Stimulated activated effector memory CD8-positive, alpha-beta T cell treated with anti-CD3 and anti-CD28 coated beads, Interleukin-12 subunit alpha, Interleukin-12 subunit beta, amount 100 ng/mL, for 72 hours (primary cell): ENCODE measurements around the gene FEN1.
A peak's percentile ranks its signal among the peaks of the same experiment; 100 is the strongest.

Experiments used
- ATAC-seq: fragments of 150-1000 bp; cut with Tn5 transposase; 2 replicates; pipeline ENCODE4 v1.10.0; 2021
- DNase-seq, 2 donors: peaks; one replicate each; pipeline ENCODE4 v3.0.0; 2021 to 2022; ENCODE audit warnings: low spot score in 2 of 2
- H3K27ac Mint-ChIP-seq: one replicate; pipeline ENCODE4 v1.8.0; 2022; ENCODE audit warnings: mild to moderate bottlenecking, mixed read lengths
- H3K36me3 Mint-ChIP-seq: one replicate; pipeline ENCODE4 v1.8.0; 2022; ENCODE audit warnings: mild to moderate bottlenecking, mixed read lengths
- H3K4me1 Mint-ChIP-seq: one replicate; pipeline ENCODE4 v1.8.0; 2022; ENCODE audit warnings: mixed read lengths
- H3K4me3 Mint-ChIP-seq: one replicate; pipeline ENCODE4 v1.8.0; 2022; ENCODE audit warnings: mild to moderate bottlenecking, mixed read lengths
- H3K9me3 Mint-ChIP-seq: one replicate; pipeline ENCODE4 v1.8.0; 2022; ENCODE audit warnings: mixed read lengths

FEN1 gene

GRCh38 chr11:61752925-61753521, 39.7 kb upstream of the FEN1 start:
- Mint-ChIP-seq H3K9me3 (no peaks in the 10 kb centered on the region), H3K4me3 (peak overlapping the region; percentile 84), H3K27ac (peak overlapping the region; percentile 83), H3K4me1 (peaks cover 42% of the 10 kb centered on the region), H3K36me3 (no peaks in the 10 kb centered on the region)
- peak; percentile 1 for ATAC-seq
- DNase-seq, result no peak

GRCh38 chr11:61753672-61754071, 39.0 kb upstream of the FEN1 start:
- Mint-ChIP-seq H3K36me3 (no peaks in the 10 kb centered on the region), H3K4me3 (peak overlapping the region; percentile 84), H3K4me1 (peaks cover 44% of the 10 kb centered on the region), H3K27ac (peak overlapping the region; percentile 83), H3K9me3 (no peaks in the 10 kb centered on the region)
- ATAC-seq, result no peak
- no peak for DNase-seq

- Mint-ChIP-seq H3K36me3 (no peaks in the 10 kb centered on the region), H3K4me1 (peaks cover 48% of the 10 kb centered on the region), H3K27ac (peak overlapping the region; percentile 88), H3K9me3 (no peaks in the 10 kb centered on the region), H3K4me3 (peak overlapping the region; percentile 84)
- ATAC-seq (no peak), DNase-seq (no peak)
Observed at GRCh38 chr11:61754534-61755482, 37.9 kb upstream of the FEN1 start.

- no peak for ATAC-seq
- peaks cover 48% of the 10 kb centered on the region for H3K4me1 Mint-ChIP-seq
- peak overlapping the region; percentile 58 for H3K4me3 Mint-ChIP-seq
- no peak for DNase-seq
- no peaks in the 10 kb centered on the region for H3K36me3 Mint-ChIP-seq
- H3K9me3 Mint-ChIP-seq, result no peaks in the 10 kb centered on the region
- peak overlapping the region; percentile 88 for H3K27ac Mint-ChIP-seq
Observed at GRCh38 chr11:61756147-61756451, 36.6 kb upstream of the FEN1 start.

GRCh38 chr11:61756452-61757212, 36.1 kb upstream of the FEN1 start:
- ATAC-seq (peak; percentile 81), DNase-seq (peak in 1 of 2 donors; percentile 65)
- Mint-ChIP-seq H3K9me3 (no peaks in the 10 kb centered on the region), H3K27ac (peak overlapping the region; percentile 88), H3K4me3 (peak overlapping the region; percentile 58), H3K4me1 (peaks cover 50% of the 10 kb centered on the region), H3K36me3 (no peaks in the 10 kb centered on the region)

- Mint-ChIP-seq H3K4me3 (peak overlapping the region; percentile 58), H3K36me3 (no peaks in the 10 kb centered on the region), H3K9me3 (no peaks in the 10 kb centered on the region), H3K4me1 (peaks cover 55% of the 10 kb centered on the region), H3K27ac (peak overlapping the region; percentile 88)
- DNase-seq (no peak), ATAC-seq (no peak)
Observed at GRCh38 chr11:61757213-61757862, 35.4 kb upstream of the FEN1 start.

GRCh38 chr11:61760946-61761345, 31.8 kb upstream of the FEN1 start:
- H3K27ac Mint-ChIP-seq, result no peak overlapping the region
- DNase-seq (no peak), ATAC-seq (no peak)
- no peaks in the 10 kb centered on the region for H3K36me3 Mint-ChIP-seq
- no peaks in the 10 kb centered on the region for H3K9me3 Mint-ChIP-seq
- H3K4me3 Mint-ChIP-seq, result no peak overlapping the region
- peaks cover 31% of the 10 kb centered on the region for H3K4me1 Mint-ChIP-seq

GRCh38 chr11:61761440-61762222, 31.1 kb upstream of the FEN1 start:
- DNase-seq, result no peak
- peaks cover 24% of the 10 kb centered on the region for H3K4me1 Mint-ChIP-seq
- H3K27ac Mint-ChIP-seq, result peak overlapping the region; percentile 58
- no peak overlapping the region for H3K4me3 Mint-ChIP-seq
- H3K9me3 Mint-ChIP-seq, result no peaks in the 10 kb centered on the region
- no peak for ATAC-seq
- H3K36me3 Mint-ChIP-seq, result no peaks in the 10 kb centered on the region

GRCh38 chr11:61762223-61762615, 30.5 kb upstream of the FEN1 start:
- no peak for DNase-seq
- Mint-ChIP-seq H3K9me3 (no peaks in the 10 kb centered on the region), H3K4me3 (no peak overlapping the region), H3K4me1 (peaks cover 18% of the 10 kb centered on the region), H3K27ac (peak overlapping the region; percentile 58), H3K36me3 (no peaks in the 10 kb centered on the region)
- no peak for ATAC-seq

- no peak for DNase-seq
- no peak for ATAC-seq
- Mint-ChIP-seq H3K27ac (peak overlapping the region; percentile 37), H3K9me3 (no peaks in the 10 kb centered on the region), H3K36me3 (no peaks in the 10 kb centered on the region), H3K4me1 (peaks cover 14% of the 10 kb centered on the region), H3K4me3 (no peak overlapping the region)
Observed at GRCh38 chr11:61762798-61763197, 29.9 kb upstream of the FEN1 start.

GRCh38 chr11:61763930-61764605, 28.6 kb upstream of the FEN1 start:
- Mint-ChIP-seq H3K27ac (no peak overlapping the region), H3K4me3 (no peak overlapping the region), H3K9me3 (no peaks in the 10 kb centered on the region), H3K36me3 (no peaks in the 10 kb centered on the region), H3K4me1 (peaks cover 8% of the 10 kb centered on the region)
- ATAC-seq, result no peak
- DNase-seq, result no peak

- no peak for DNase-seq
- no peak for ATAC-seq
- H3K27ac Mint-ChIP-seq, result no peak overlapping the region
- H3K9me3 Mint-ChIP-seq, result no peaks in the 10 kb centered on the region
- peaks cover 8% of the 10 kb centered on the region for H3K4me1 Mint-ChIP-seq
- no peaks in the 10 kb centered on the region for H3K36me3 Mint-ChIP-seq
- H3K4me3 Mint-ChIP-seq, result no peak overlapping the region
Observed at GRCh38 chr11:61764606-61765260, 28.0 kb upstream of the FEN1 start.

- Mint-ChIP-seq H3K27ac (no peak overlapping the region), H3K4me3 (no peak overlapping the region), H3K4me1 (peaks cover 8% of the 10 kb centered on the region), H3K9me3 (no peaks in the 10 kb centered on the region), H3K36me3 (no peaks in the 10 kb centered on the region)
- no peak for DNase-seq
- ATAC-seq, result no peak
Observed at GRCh38 chr11:61765550-61766253, 27.0 kb upstream of the FEN1 start.
